ENCODE data around the gene BMF. TPM values are rescaled to one million over a fixed set of nuclear protein-coding genes. Genes with fewer than 3 reads are reported as not detected.

The BMF gene
- polyA plus RNA-seq, 2 of the 4 experiments (the other 2 are of a cell fraction) = 1.4 to 1.6 TPM

GRCh38 chr15:40110866-40111550 lies 2.3 kb upstream of the BMF start:
- WGBS (ENCODE audit: missing lambda C conversion rate) = 57% methylated on average over 9 of the region's 9 CpGs
- FAIRE-seq = no peak
- Histone ChIP-seq H3K27ac (no peak overlapping the region), H3K4me3 (no peak overlapping the region), H3K4me1 (peaks cover 19% of the 10 kb centered on the region), H3K9me3 (no peaks in the 10 kb centered on the region), H3K4me2 (no peak overlapping the region)
- ATAC-seq = no peak
- no peak for DNase-seq (ENCODE audit: low read depth in 1 of 2, low spot score in 1 of 2)
- ChIA-PET CTCF (interaction anchor here (1.0 to 14.6 kb wide), 4 partner anchors 50 to 164 kb away, joined by 3 to 174 read pairs (median 4); partner anchors contain the start of genes BUB1B and SRP14), POLR2A (no interaction called here)
- TF ChIP-seq RNF2 (IDR thresholded peaks at IDR 0.05; ENCODE audit: borderline replicate concordance, low read depth) (no peak), HOXB5 (CRISPR knock-in tag; IDR thresholded peaks at IDR 0.05) (no peak), GATA3 (IDR thresholded peaks at IDR 0.05; ENCODE audit: borderline replicate concordance) (no peak), FOSB (CRISPR knock-in tag; IDR thresholded peaks at IDR 0.05) (no peak), ZNF302 (CRISPR knock-in tag; IDR thresholded peaks at IDR 0.05) (no peak), CTCF (IDR thresholded peaks at IDR 0.05) (no peak), MAFK (IDR thresholded peaks at IDR 0.05; ENCODE audit: partially characterized antibody) (no peak), REST (IDR thresholded peaks at IDR 0.05) (no peak)
- TF ChIP-seq, protein P1, sequence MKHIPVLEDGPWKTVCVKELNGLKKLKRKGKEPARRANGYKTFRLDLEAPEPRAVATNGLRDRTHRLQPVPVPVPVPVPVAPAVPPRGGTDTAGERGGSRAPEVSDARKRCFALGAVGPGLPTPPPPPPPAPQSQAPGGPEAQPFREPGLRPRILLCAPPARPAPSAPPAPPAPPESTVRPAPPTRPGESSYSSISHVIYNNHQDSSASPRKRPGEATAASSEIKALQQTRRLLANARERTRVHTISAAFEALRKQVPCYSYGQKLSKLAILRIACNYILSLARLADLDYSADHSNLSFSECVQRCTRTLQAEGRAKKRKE (CRISPR knock-in tag; IDR thresholded peaks at IDR 0.05; ENCODE audit: low read depth) = no peak
- TF ChIP-seq, protein P2, sequence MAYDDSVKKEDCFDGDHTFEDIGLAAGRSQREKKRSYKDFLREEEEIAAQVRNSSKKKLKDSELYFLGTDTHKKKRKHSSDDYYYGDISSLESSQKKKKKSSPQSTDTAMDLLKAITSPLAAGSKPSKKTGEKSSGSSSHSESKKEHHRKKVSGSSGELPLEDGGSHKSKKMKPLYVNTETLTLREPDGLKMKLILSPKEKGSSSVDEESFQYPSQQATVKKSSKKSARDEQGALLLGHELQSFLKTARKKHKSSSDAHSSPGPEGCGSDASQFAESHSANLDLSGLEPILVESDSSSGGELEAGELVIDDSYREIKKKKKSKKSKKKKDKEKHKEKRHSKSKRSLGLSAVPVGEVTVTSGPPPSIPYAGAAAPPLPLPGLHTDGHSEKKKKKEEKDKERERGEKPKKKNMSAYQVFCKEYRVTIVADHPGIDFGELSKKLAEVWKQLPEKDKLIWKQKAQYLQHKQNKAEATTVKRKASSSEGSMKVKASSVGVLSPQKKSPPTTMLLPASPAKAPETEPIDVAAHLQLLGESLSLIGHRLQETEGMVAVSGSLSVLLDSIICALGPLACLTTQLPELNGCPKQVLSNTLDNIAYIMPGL (CRISPR knock-in tag; IDR thresholded peaks at IDR 0.05; ENCODE audit: borderline replicate concordance) = no peak

DNA sequence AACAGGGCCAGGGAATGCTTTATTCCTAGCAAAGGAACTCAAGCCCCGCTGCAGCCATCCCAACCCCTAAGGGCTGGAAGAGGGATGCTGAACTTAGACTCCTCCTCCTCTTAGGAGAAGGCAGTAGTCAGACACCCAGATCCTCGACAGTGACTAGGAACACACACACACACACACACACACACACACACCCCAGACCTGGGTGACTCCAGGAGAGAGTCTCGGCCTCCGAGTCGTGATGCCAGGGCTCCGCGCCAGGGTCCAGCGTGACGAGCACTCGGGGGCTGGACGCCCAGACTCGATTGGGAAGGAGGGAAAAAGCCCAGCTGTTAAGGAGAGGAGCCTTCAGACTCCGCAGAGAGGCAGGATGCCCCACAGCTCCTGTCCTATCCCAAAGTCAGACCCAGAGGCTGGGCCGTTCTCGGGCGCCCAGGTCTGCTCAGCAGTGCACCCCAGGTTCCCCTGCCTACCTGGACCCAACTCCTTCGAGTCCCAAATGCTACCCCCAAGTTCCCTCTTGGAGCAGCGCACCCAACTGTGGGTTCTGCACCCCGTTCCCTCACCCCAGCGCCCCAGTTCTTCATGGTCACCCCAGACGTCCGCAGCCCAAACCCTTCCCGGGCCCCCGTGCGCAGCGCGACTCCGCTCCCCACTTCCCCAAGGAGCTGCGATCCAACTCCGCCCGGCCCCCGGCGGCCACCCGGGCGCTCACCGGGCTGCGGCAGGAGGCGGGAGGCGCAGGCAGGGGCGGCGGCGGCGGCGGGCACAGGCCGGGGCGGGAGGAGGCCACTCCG lies 421 bp downstream of the BMF start:
- peak overlapping the region; percentile 20 to 82; a peak in 4 of 6 replicates for H3K27ac ChIP-seq
- peak; percentile 36 to 44 for DNase-seq (ENCODE audit: low read depth in 1 of 2, low spot score in 1 of 2)
- H3K4me2 ChIP-seq = peak overlapping the region; percentile 88
- H3K4me3 ChIP-seq = peak overlapping the region; percentile 57
- ATAC-seq = peak; percentile 19 to 40; a peak in 5 of 6 replicates
- no peaks in the 10 kb centered on the region for H3K9me3 ChIP-seq
- 2% methylated on average over 12 of the region's 47 CpGs for WGBS (ENCODE audit: missing lambda C conversion rate)
- no peak for FAIRE-seq
- POLR2A ChIA-PET = interaction anchor here (1.0 to 1.4 kb wide), 2 partner anchors 9 to 61 kb away, joined by 4 to 5 read pairs; no protein-coding TSS in a partner anchor
- TF ChIP-seq, protein P2 (CRISPR knock-in tag; IDR thresholded peaks at IDR 0.05; ENCODE audit: borderline replicate concordance) = no peak
- TF ChIP-seq MYC (IDR thresholded peaks at IDR 0.05; ENCODE audit: borderline replicate concordance, low read length) (no peak), RAD21 (conservative IDR thresholded peaks at IDR 0.05 in 1 of 2, IDR thresholded peaks at IDR 0.05 in 1 of 2) (no peak), EP300 (IDR thresholded peaks at IDR 0.05) (no peak)
- TF ChIP-seq, protein P3, sequence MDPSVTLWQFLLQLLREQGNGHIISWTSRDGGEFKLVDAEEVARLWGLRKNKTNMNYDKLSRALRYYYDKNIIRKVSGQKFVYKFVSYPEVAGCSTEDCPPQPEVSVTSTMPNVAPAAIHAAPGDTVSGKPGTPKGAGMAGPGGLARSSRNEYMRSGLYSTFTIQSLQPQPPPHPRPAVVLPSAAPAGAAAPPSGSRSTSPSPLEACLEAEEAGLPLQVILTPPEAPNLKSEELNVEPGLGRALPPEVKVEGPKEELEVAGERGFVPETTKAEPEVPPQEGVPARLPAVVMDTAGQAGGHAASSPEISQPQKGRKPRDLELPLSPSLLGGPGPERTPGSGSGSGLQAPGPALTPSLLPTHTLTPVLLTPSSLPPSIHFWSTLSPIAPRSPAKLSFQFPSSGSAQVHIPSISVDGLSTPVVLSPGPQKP (IDR thresholded peaks at IDR 0.05; ENCODE audit: low read depth, low read length) = no peak
- H3K4me1 ChIP-seq = peaks cover 35% of the 10 kb centered on the region
- CTCF ChIA-PET = interaction anchor here (0.7 to 14.6 kb wide), 11 partner anchors 11 to 260 kb away, joined by 3 to 174 read pairs (median 5); partner anchors contain the start of gene SRP14
